IPS-18c (cell line): ENCODE data around the gene NDUFAF8.

Experiments used
- H3K4me3 ChIP-seq: 2 replicates; pipeline ENCODE4 v1.7.0; 2013; ENCODE audit warnings: low read depth, mild to moderate bottlenecking, low read length, moderate library complexity; ENCODE audit not compliant: insufficient read depth
- H3K9me3 ChIP-seq: one replicate; pipeline ENCODE4 v1.6.1; 2013; ENCODE audit warnings: mild to moderate bottlenecking, low read length, moderate library complexity; ENCODE audit not compliant: control insufficient read depth, insufficient read depth

NDUFAF8 gene

GRCh38 chr17:81288715-81289114 is 49.6 kb downstream of the NDUFAF8 start:
- Histone ChIP-seq H3K9me3 (peaks cover 2% of the 10 kb centered on the region), H3K4me3 (no peak overlapping the region)

- Histone ChIP-seq H3K4me3 (no peak overlapping the region), H3K9me3 (peaks cover 2% of the 10 kb centered on the region)
Observed at GRCh38 chr17:81289627-81290026, 50.5 kb downstream of the NDUFAF8 start.

GRCh38 chr17:81290230-81290629 is 51.1 kb downstream of the NDUFAF8 start:
- no peak overlapping the region for H3K4me3 ChIP-seq

More at GRCh38 chr17:81290230-81290629, 51.1 kb downstream of the NDUFAF8 start:
- peaks cover 2% of the 10 kb centered on the region for H3K9me3 ChIP-seq
